Stimulated activated memory B cell treated with anti-CD40 and anti-IgM and Interleukin-4, amounts not matched to agents 10 μg/mL and 1 μg/mL and 100 μg/mL, for 72 hours (primary cell): ENCODE data around the gene SGTA.
"Not testable (repeated sequence)": the region's sequence is repeated elsewhere in the genome, so short reads cannot be mapped to it uniquely, and the experiment has no call there.

Experiments
- ATAC-seq: fragments of 150-1000 bp; cut with Tn5 transposase; 2 replicates; pipeline ENCODE4 v1.10.0; 2021
- H3K27ac Mint-ChIP-seq: one replicate; pipeline ENCODE4 v1.8.0; 2022; ENCODE audit warnings: mild to moderate bottlenecking, mixed read lengths
- H3K27me3 Mint-ChIP-seq: one replicate; pipeline ENCODE4 v1.8.0; 2022; ENCODE audit warnings: mixed read lengths
- H3K36me3 Mint-ChIP-seq: one replicate; pipeline ENCODE4 v1.8.0; 2022; ENCODE audit warnings: mixed read lengths
- H3K4me1 Mint-ChIP-seq: one replicate; pipeline ENCODE4 v1.8.0; 2022; ENCODE audit warnings: mixed read lengths
- H3K4me3 Mint-ChIP-seq: one replicate; pipeline ENCODE4 v1.8.0; 2022; ENCODE audit warnings: mild to moderate bottlenecking, moderate library complexity, mixed read lengths
- H3K9me3 Mint-ChIP-seq: one replicate; pipeline ENCODE4 v1.8.0; 2022; ENCODE audit warnings: mixed read lengths

Gene SGTA

DNA sequence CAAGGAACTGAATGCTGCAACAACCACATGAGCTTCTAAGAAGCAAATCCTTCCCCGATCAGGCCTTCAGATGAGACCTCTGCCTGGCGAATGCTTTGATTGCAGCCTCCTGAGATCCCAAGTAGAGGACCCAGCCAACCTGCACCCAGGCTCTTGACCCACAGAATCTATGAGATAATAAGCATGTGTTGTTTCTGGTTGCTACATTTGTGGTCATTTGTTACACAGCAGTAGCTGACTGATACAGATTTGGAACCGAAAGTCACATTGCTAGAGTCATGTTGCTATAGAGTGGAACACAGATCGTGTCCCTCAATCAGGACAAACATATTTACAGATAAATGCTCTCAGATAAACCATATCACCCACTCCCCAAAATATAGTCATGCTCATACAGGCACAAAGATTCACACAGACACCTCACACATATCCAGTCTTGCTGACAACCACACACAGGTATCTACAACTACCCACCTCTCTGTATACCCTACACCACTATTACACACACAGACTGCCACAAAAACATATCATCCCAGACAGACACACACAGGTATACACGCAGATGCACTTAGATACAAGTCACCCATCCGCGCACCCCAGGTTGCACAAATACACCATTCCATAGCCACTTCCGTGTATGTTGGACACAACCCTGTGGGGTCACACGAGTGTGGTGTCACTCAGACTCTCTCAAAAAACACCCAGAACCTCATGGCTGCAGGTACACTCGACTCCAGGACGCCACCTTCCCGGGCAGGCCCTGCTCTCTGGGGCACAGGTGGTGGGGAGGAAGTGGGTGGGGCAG, 67.4 kb downstream of the SGTA start:
- no peak for ATAC-seq
- Mint-ChIP-seq H3K27ac (peak overlapping the region; percentile 8), H3K27me3 (no peaks in the 10 kb centered on the region)

GRCh38 chr19:2714531-2715269, 68.4 kb downstream of the SGTA start:
- H3K27ac Mint-ChIP-seq, result peak overlapping the region; percentile 43
- H3K4me3 Mint-ChIP-seq, result no peak overlapping the region
- ATAC-seq, result no peak
- peaks cover 21% of the 10 kb centered on the region for H3K36me3 Mint-ChIP-seq
- H3K27me3 Mint-ChIP-seq, result no peaks in the 10 kb centered on the region
- H3K9me3 Mint-ChIP-seq, result peaks cover 8% of the 10 kb centered on the region
- H3K4me1 Mint-ChIP-seq, result peaks cover 60% of the 10 kb centered on the region

More for the DNA sequence above, 67.4 kb downstream of the SGTA start:
- Mint-ChIP-seq H3K4me1 (peaks cover 60% of the 10 kb centered on the region), H3K36me3 (peaks cover 21% of the 10 kb centered on the region), H3K4me3 (no peak overlapping the region), H3K9me3 (peaks cover 8% of the 10 kb centered on the region)

GRCh38 chr19:2714102-2714501, 69.0 kb downstream of the SGTA start:
- H3K27ac Mint-ChIP-seq, result peak overlapping the region; percentile 43
- H3K9me3 Mint-ChIP-seq, H3K4me3 Mint-ChIP-seq, H3K27me3 Mint-ChIP-seq, ATAC-seq: not testable (repeated sequence)
- peaks cover 21% of the 10 kb centered on the region for H3K36me3 Mint-ChIP-seq
- peaks cover 59% of the 10 kb centered on the region for H3K4me1 Mint-ChIP-seq

DNA sequence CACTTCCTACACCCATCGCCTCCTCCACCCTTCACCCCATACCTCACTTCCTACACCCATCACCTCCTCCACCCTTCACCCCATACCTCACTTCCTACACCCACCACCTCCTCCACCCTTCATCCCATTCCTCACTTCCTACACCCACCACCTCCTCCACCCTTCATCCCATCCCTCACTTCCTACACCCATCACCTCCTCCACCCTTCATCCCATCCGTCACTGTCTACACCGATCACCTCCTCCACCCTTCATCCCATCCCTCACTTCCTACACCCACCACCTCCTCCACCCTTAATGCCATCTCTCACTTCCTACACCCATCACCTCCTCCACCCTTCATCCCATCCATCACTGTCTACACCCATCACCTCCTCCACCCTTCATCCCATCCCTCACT, 69.9 kb downstream of the SGTA start:
- not testable (repeated sequence) for ATAC-seq, H3K27me3 Mint-ChIP-seq, H3K4me3 Mint-ChIP-seq, H3K9me3 Mint-ChIP-seq
- Mint-ChIP-seq H3K4me1 (peaks cover 58% of the 10 kb centered on the region), H3K27ac (peak overlapping the region; percentile 82), H3K36me3 (peaks cover 21% of the 10 kb centered on the region)

DNA sequence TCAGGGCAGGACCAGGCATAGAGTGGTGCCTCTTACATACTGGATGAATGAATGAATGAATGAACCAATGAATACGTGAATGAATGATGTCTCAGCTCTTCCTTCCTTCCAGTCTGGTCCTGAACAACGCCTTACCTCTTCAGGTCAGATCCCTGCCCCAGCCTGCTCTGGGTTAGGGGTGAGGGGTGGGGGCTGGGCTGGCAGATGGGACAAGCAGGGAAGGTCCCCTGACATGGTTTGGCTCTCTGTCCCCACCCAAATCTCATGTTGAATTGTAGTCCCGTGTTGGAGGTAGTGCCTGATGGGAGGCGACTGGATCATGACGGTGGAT, 71.2 kb downstream of the SGTA start:
- peaks cover 20% of the 10 kb centered on the region for H3K36me3 Mint-ChIP-seq
- peaks cover 8% of the 10 kb centered on the region for H3K9me3 Mint-ChIP-seq
- peaks cover 55% of the 10 kb centered on the region for H3K4me1 Mint-ChIP-seq
- no peak overlapping the region for H3K4me3 Mint-ChIP-seq
- peak overlapping the region; percentile 82 for H3K27ac Mint-ChIP-seq
- no peaks in the 10 kb centered on the region for H3K27me3 Mint-ChIP-seq
- ATAC-seq, result no peak

- peak overlapping the region; percentile 82 for H3K27ac Mint-ChIP-seq
- ATAC-seq, result peak; percentile 67
Observed at GRCh38 chr19:2711172-2711874, 71.8 kb downstream of the SGTA start.

DNA sequence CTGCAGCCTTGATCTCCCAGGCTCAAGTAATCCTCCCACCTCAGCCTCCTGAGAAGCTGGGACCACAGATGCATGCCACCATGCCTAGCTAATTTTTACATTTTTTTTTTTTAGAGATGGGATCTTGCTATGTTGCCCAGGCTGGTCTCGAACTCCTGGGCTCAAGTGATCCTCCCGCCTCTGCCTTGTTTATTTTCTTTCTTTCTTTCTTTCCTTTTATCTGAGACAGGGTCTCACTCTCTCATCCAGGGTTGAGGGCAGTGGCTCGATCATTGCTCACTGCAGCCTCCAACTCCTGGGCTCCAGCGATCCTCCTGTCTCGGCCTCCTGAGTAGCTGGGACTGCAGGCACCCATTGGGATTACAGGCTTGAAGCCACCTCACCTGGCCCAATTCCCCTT, 76.8 kb downstream of the SGTA start:
- Mint-ChIP-seq H3K36me3 (peaks cover 7% of the 10 kb centered on the region), H3K27me3 (no peaks in the 10 kb centered on the region), H3K9me3 (peaks cover 2% of the 10 kb centered on the region), H3K4me3 (no peak overlapping the region), H3K27ac (peak overlapping the region; percentile 4), H3K4me1 (peaks cover 34% of the 10 kb centered on the region)
- no peak for ATAC-seq

More at GRCh38 chr19:2711172-2711874, 71.8 kb downstream of the SGTA start:
- Mint-ChIP-seq H3K36me3 (peaks cover 15% of the 10 kb centered on the region), H3K4me3 (peak overlapping the region; percentile 68), H3K27me3 (no peaks in the 10 kb centered on the region), H3K4me1 (peaks cover 50% of the 10 kb centered on the region), H3K9me3 (peaks cover 10% of the 10 kb centered on the region)
